CD4-positive, alpha-beta memory T cell (primary cell): Measurements from ENCODE around the gene PEMT. TPM values are rescaled to one million over a fixed set of nuclear protein-coding genes. Genes with fewer than 3 reads are reported as not detected.

Source experiments
- CTCF ChIA-PET: fragments of 350-600 bp; sonication (Branson Sonifier 250); formaldehyde crosslinking; loops from one replicate; lab custom pipeline; 2021; ENCODE audit warnings: inconsistent platforms; ENCODE audit not compliant: partially characterized antibody; lab: Charles Lee
- POLR2A ChIA-PET: fragments of 350-600 bp; sonication (Branson Sonifier 250); formaldehyde crosslinking; loops from one replicate; lab custom pipeline; 2021; ENCODE audit not compliant: partially characterized antibody; lab: Charles Lee
- DNase-seq, 5 donors: peaks; one replicate each; pipeline versions ENCODE4 v3.0.0 to v3.0.0-alpha.2; 2020 to 2022; ENCODE audit warnings: mixed read lengths in 1 of 5
- H3K27ac ChIP-seq: one replicate; pipeline ENCODE4 v1.7.0; 2013; ENCODE audit warnings: low read depth, low read length
- H3K27me3 ChIP-seq: 2 replicates; pipeline ENCODE4 v1.7.0; 2013; ENCODE audit warnings: mild to moderate bottlenecking, low read length, moderate library complexity; ENCODE audit not compliant: insufficient read depth
- H3K36me3 ChIP-seq: 2 replicates; pipeline ENCODE4 v1.7.0; 2013; ENCODE audit warnings: mild to moderate bottlenecking, low read length, moderate library complexity; ENCODE audit not compliant: insufficient read depth
- H3K4me1 ChIP-seq: 2 replicates; pipeline ENCODE4 v1.7.0; 2013; ENCODE audit warnings: mild to moderate bottlenecking, low read length, moderate library complexity; ENCODE audit not compliant: insufficient read depth
- H3K4me3 ChIP-seq, 2 donors: one replicate each; pipeline ENCODE4 v1.7.0; 2013; ENCODE audit warnings: low read length in 2 of 2, mild to moderate bottlenecking in 1 of 2
- H3K9me3 ChIP-seq, 2 donors: one replicate each; pipeline ENCODE4 v1.7.0; 2013; ENCODE audit warnings: low read length in 2 of 2, control low read depth in 1 of 2; ENCODE audit not compliant: control insufficient read depth in 1 of 2
- H3K27ac Mint-ChIP-seq, 7 donors: one replicate each; pipeline ENCODE4 v1.8.0; 2020 to 2021; ENCODE audit warnings: mixed read lengths in 7 of 7, mild to moderate bottlenecking in 6 of 7, inconsistent platforms in 3 of 7, moderate library complexity in 3 of 7
- H3K27me3 Mint-ChIP-seq, 2 donors: one replicate each; pipeline ENCODE4 v1.8.0; 2020 to 2021; ENCODE audit warnings: mixed read lengths in 2 of 2
- H3K36me3 Mint-ChIP-seq, 2 donors: one replicate each; pipeline ENCODE4 v1.8.0; 2020 to 2021; ENCODE audit warnings: mixed read lengths in 2 of 2, inconsistent platforms in 1 of 2, mild to moderate bottlenecking in 1 of 2
- H3K4me1 Mint-ChIP-seq, 4 donors: one replicate each; pipeline ENCODE4 v1.8.0; 2020 to 2021; ENCODE audit warnings: mixed read lengths in 4 of 4, mild to moderate bottlenecking in 1 of 4
- H3K4me3 Mint-ChIP-seq, 8 donors: one replicate each; pipeline ENCODE4 v1.8.0; 2020 to 2021; ENCODE audit warnings: mixed read lengths in 8 of 8, mild to moderate bottlenecking in 7 of 8, moderate library complexity in 6 of 8, inconsistent platforms in 3 of 8
- H3K9me3 Mint-ChIP-seq, 8 donors: one replicate each; pipeline ENCODE4 v1.8.0; 2020 to 2021; ENCODE audit warnings: mixed read lengths in 8 of 8, mild to moderate bottlenecking in 5 of 8, inconsistent platforms in 3 of 8, moderate library complexity in 1 of 8
- intact Hi-C: fragments of 100-400 bp; cut with micrococcal nuclease; formaldehyde crosslinking; loops from one replicate; pipeline ENCODE4 v1.15.1; 2023
- polyA plus RNA-seq, 2 donors: library from polyadenylated mRNA; unstranded; fragments of 300-500 nt; fragmentation: Illumina TruSeq; gene quantifications; one replicate each; pipeline ENCODE4 v1.2.3, GENCODE V29; 2021
- total RNA-seq, 2 experiments: library from RNA; stranded (reverse); gene quantifications; one replicate each; pipeline ENCODE4 v1.2.3, GENCODE V29; 2021

The PEMT gene
- total and polyA plus RNA-seq, 4 experiments from 2014 or later = 11.6 to 39.0 (median 19.5) TPM

- H3K36me3 Mint-ChIP-seq = peaks cover 6 to 16% of the 10 kb centered on the region in 2 donors
- peaks cover 23 to 55% (median 42%) of the 10 kb centered on the region in 4 donors for H3K4me1 Mint-ChIP-seq
- POLR2A ChIA-PET = interaction anchor here (0.9 kb wide), 1 partner anchor 14 kb away, joined by 3 read pairs; no protein-coding TSS in a partner anchor
- intact Hi-C loops = loop anchor here (1.0 to 5.0 kb wide), 3 partner anchors 19 to 560 kb away; partner anchors contain the start of genes ATPAF2, GID4, PEMT and RASD1
- CTCF ChIA-PET = no interaction called here
- no peaks in the 10 kb centered on the region for H3K27me3 ChIP-seq
- H3K9me3 Mint-ChIP-seq = peaks cover 0 to 1% (median 0%) of the 10 kb centered on the region in 8 donors
- peaks cover 7 to 12% of the 10 kb centered on the region in 2 donors for H3K27me3 Mint-ChIP-seq
- no peaks in the 10 kb centered on the region for H3K9me3 ChIP-seq
- H3K36me3 ChIP-seq = no peaks in the 10 kb centered on the region
- H3K4me3 Mint-ChIP-seq = peak within 1 kb of the TSS; percentile 89 to 95 (median 91)
- peak within 1 kb of the TSS; percentile 84 to 97 (median 94) for H3K27ac Mint-ChIP-seq
- H3K4me1 ChIP-seq = peaks cover 45% of the 10 kb centered on the region
- H3K27ac ChIP-seq = peak within 1 kb of the TSS; percentile 76
- peak; percentile 92 to 94 (median 93) for DNase-seq
- H3K4me3 ChIP-seq = peak within 1 kb of the TSS; percentile 87 to 99
Measured at GRCh38 chr17:17476865-17477467, 114.5 kb downstream of the PEMT start, which contains the start of gene MED9. TSS of gene MED9 (plus strand) at chr17:17477000. CDS start at chr17:17477042, 42 bp downstream.

- DNase-seq = no peak
- no peak overlapping the region for H3K4me3 Mint-ChIP-seq
- peaks cover 0 to 9% of the 10 kb centered on the region in 2 donors for H3K36me3 Mint-ChIP-seq
- Histone ChIP-seq H3K27me3 (no peaks in the 10 kb centered on the region), H3K4me1 (peaks cover 29% of the 10 kb centered on the region), H3K9me3 (no peaks in the 10 kb centered on the region), H3K4me3 (no peak overlapping the region), H3K27ac (no peak overlapping the region), H3K36me3 (no peaks in the 10 kb centered on the region)
- peak overlapping the region in 1 of 7 donors; percentile 42 for H3K27ac Mint-ChIP-seq
- ChIA-PET POLR2A (no interaction called here), CTCF (interaction anchor here (3.2 kb wide), 1 partner anchor 22 kb away, joined by 15 read pairs; the partner anchor contains the start of gene RASD1)
- intact Hi-C loops = no loop called here
- H3K4me1 Mint-ChIP-seq = peaks cover 15 to 32% (median 24%) of the 10 kb centered on the region in 4 donors
- peaks cover 14 to 21% of the 10 kb centered on the region in 2 donors for H3K27me3 Mint-ChIP-seq
- H3K9me3 Mint-ChIP-seq = no peaks in the 10 kb centered on the region
Measured at GRCh38 chr17:17474341-17474740, 117.2 kb downstream of the PEMT start.

- H3K4me1 Mint-ChIP-seq = peaks cover 5 to 14% (median 9%) of the 10 kb centered on the region in 4 donors
Measured at GRCh38 chr17:17472333-17472920, 119.1 kb downstream of the PEMT start.

GRCh38 chr17:17469996-17470395 lies 121.5 kb downstream of the PEMT start:
- no peaks in the 10 kb centered on the region for H3K36me3 ChIP-seq
- CTCF ChIA-PET = interaction anchor here (1.4 kb wide), 1 partner anchor 173 kb away, joined by 3 read pairs; no protein-coding TSS in a partner anchor
- H3K27me3 Mint-ChIP-seq = peaks cover 19 to 34% of the 10 kb centered on the region in 2 donors

More at GRCh38 chr17:17472333-17472920, 119.1 kb downstream of the PEMT start:
- CTCF ChIA-PET = interaction anchor here (3.2 kb wide), 1 partner anchor 24 kb away, joined by 15 read pairs; the partner anchor contains the start of gene RASD1
- Mint-ChIP-seq H3K9me3 (no peaks in the 10 kb centered on the region), H3K27me3 (peaks cover 14 to 25% of the 10 kb centered on the region in 2 donors), H3K36me3 (peaks cover 0 to 7% of the 10 kb centered on the region in 2 donors), H3K4me3 (no peak overlapping the region), H3K27ac (no peak overlapping the region)
- POLR2A ChIA-PET = no interaction called here
- no peaks in the 10 kb centered on the region for H3K36me3 ChIP-seq
- intact Hi-C loops = no loop called here
- no peaks in the 10 kb centered on the region for H3K27me3 ChIP-seq
- H3K4me3 ChIP-seq = no peak overlapping the region
- H3K4me1 ChIP-seq = peaks cover 10% of the 10 kb centered on the region
- DNase-seq = no peak
- no peak overlapping the region for H3K27ac ChIP-seq
- no peaks in the 10 kb centered on the region for H3K9me3 ChIP-seq

GRCh38 chr17:17469358-17469757 lies 122.2 kb downstream of the PEMT start:
- Histone ChIP-seq H3K4me3 (no peak overlapping the region), H3K27ac (no peak overlapping the region), H3K27me3 (no peaks in the 10 kb centered on the region), H3K36me3 (no peaks in the 10 kb centered on the region), H3K4me1 (no peaks in the 10 kb centered on the region), H3K9me3 (no peaks in the 10 kb centered on the region)
- H3K9me3 Mint-ChIP-seq = no peaks in the 10 kb centered on the region
- H3K36me3 Mint-ChIP-seq = no peaks in the 10 kb centered on the region
- intact Hi-C loops = no loop called here
- H3K4me1 Mint-ChIP-seq = no peaks in the 10 kb centered on the region
- no peak for DNase-seq
- ChIA-PET POLR2A (no interaction called here), CTCF (no interaction called here)
- H3K27me3 Mint-ChIP-seq = peaks cover 24 to 40% of the 10 kb centered on the region in 2 donors
- no peak overlapping the region for H3K4me3 Mint-ChIP-seq
- no peak overlapping the region for H3K27ac Mint-ChIP-seq

More at GRCh38 chr17:17469996-17470395, 121.5 kb downstream of the PEMT start:
- no peaks in the 10 kb centered on the region for H3K4me1 Mint-ChIP-seq
- Histone ChIP-seq H3K9me3 (no peaks in the 10 kb centered on the region), H3K4me3 (no peak overlapping the region), H3K27me3 (no peaks in the 10 kb centered on the region), H3K4me1 (no peaks in the 10 kb centered on the region), H3K27ac (no peak overlapping the region)
- H3K4me3 Mint-ChIP-seq = no peak overlapping the region
- intact Hi-C loops = no loop called here
- DNase-seq = no peak
- no peaks in the 10 kb centered on the region for H3K9me3 Mint-ChIP-seq
- POLR2A ChIA-PET = no interaction called here
- H3K27ac Mint-ChIP-seq = no peak overlapping the region
- no peaks in the 10 kb centered on the region for H3K36me3 Mint-ChIP-seq

GRCh38 chr17:17468217-17469010 lies 123.1 kb downstream of the PEMT start:
- no peak overlapping the region for H3K4me3 Mint-ChIP-seq
- POLR2A ChIA-PET = no interaction called here
- intact Hi-C loops = no loop called here
- Histone ChIP-seq H3K4me3 (no peak overlapping the region), H3K27ac (no peak overlapping the region), H3K27me3 (no peaks in the 10 kb centered on the region), H3K4me1 (no peaks in the 10 kb centered on the region), H3K36me3 (no peaks in the 10 kb centered on the region), H3K9me3 (no peaks in the 10 kb centered on the region)
- no peaks in the 10 kb centered on the region for H3K4me1 Mint-ChIP-seq
- H3K9me3 Mint-ChIP-seq = no peaks in the 10 kb centered on the region
- H3K27me3 Mint-ChIP-seq = peaks cover 26 to 43% of the 10 kb centered on the region in 2 donors
- no peaks in the 10 kb centered on the region for H3K36me3 Mint-ChIP-seq
- CTCF ChIA-PET = no interaction called here
- no peak for DNase-seq
- H3K27ac Mint-ChIP-seq = no peak overlapping the region
